HL-60/S4 treated with retinoic acid at 250 ng/mL for 4 days and 3 days (cell line): ENCODE data around the gene ODAD3.

Source experiments
- in situ Hi-C: fragments of 300-500 bp; cut with MboI; formaldehyde crosslinking; loops from 2 replicates; pipeline ENCODE4 v1.7.0; 2022; ENCODE audit warnings: low sequenced_read_pairs

The ODAD3 gene

GRCh38 chr19:11377756-11378155, 57.2 kb downstream of the ODAD3 start:
- in situ Hi-C loops: no loop called here

- in situ Hi-C loops: no loop called here
Measured at GRCh38 chr19:11377237-11377636, 57.7 kb downstream of the ODAD3 start.

GRCh38 chr19:11375143-11375948, 59.6 kb downstream of the ODAD3 start:
- in situ Hi-C loops: no loop called here

- in situ Hi-C loops: no loop called here
Measured at GRCh38 chr19:11374433-11375142, 60.3 kb downstream of the ODAD3 start, which contains the start of gene SWSAP1. Gene SWSAP1 (plus strand): TSS chr19:11374666. CDS start chr19:11374681, 15 bp downstream.

GRCh38 chr19:11373885-11374432, 61.0 kb downstream of the ODAD3 start:
- in situ Hi-C loops: no loop called here

- in situ Hi-C loops: no loop called here
Measured at GRCh38 chr19:11373166-11373884, 61.6 kb downstream of the ODAD3 start.

- in situ Hi-C loops: no loop called here
Measured at GRCh38 chr19:11370744-11371143, 64.2 kb downstream of the ODAD3 start.
